Muscle layer of duodenum (tissue), 2 donors: ENCODE results near the gene SORCS2.
"Not testable (repeated sequence)": the region's sequence is repeated elsewhere in the genome, so short reads cannot be mapped to it uniquely, and the experiment has no call there.

ENCODE experiments used
- H3K27ac ChIP-seq: one replicate; pipeline ENCODE4 v1.7.0; 2013; ENCODE audit warnings: mild to moderate bottlenecking, low read length
- H3K27me3 ChIP-seq: one replicate; pipeline ENCODE4 v1.7.0; 2013; ENCODE audit warnings: low read depth, mild to moderate bottlenecking, control low read depth, low read length
- H3K36me3 ChIP-seq, 2 donors: one replicate each; pipeline ENCODE4 v1.7.0; 2013; ENCODE audit warnings: low read length in 2 of 2, control low read depth in 1 of 2, mild to moderate bottlenecking in 1 of 2; ENCODE audit not compliant: insufficient read depth in 2 of 2, control insufficient read depth in 1 of 2
- H3K4me1 ChIP-seq, 2 donors: one replicate each; pipeline ENCODE4 v1.7.0; 2013; ENCODE audit warnings: low read length in 2 of 2, mild to moderate bottlenecking in 2 of 2, control low read depth in 1 of 2, moderate library complexity in 1 of 2; ENCODE audit not compliant: insufficient read depth in 2 of 2, control insufficient read depth in 1 of 2
- H3K4me3 ChIP-seq, 2 donors: one replicate each; pipeline ENCODE4 v1.7.0; 2013; ENCODE audit warnings: low read length in 2 of 2, low read depth in 1 of 2, mild to moderate bottlenecking in 1 of 2
- H3K9me3 ChIP-seq, 2 donors: one replicate each; pipeline ENCODE4 v1.7.0; 2013; ENCODE audit warnings: low read length in 2 of 2, control low read depth in 1 of 2, mild to moderate bottlenecking in 1 of 2; ENCODE audit not compliant: control insufficient read depth in 1 of 2
- donor health status: healthy.

The SORCS2 gene

DNA sequence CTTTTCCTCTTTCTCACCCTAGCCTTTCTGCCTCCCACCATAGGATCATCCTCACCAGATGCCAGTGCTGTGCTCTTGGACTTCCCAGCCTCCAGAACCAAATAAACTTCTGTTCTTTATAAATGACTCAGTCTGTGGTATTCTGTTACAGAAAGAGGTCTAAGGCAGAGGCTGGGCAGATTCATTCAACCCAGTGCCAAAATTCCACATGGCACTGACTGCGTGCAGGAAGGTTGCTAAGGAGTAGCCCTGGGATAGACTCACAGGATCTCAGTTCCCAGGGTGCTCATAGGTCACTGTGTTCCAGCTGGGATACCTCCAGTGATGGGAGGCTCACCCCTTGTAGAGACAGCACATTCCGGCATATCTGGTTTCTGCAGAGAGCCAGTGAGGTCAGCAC lies 22.0 kb downstream of the SORCS2 start:
- Histone ChIP-seq H3K27me3 (no peaks in the 10 kb centered on the region), H3K4me3 (no peak overlapping the region), H3K4me1 (peaks cover 0 to 4% of the 10 kb centered on the region in 2 donors), H3K9me3 (no peaks in the 10 kb centered on the region), H3K36me3 (no peaks in the 10 kb centered on the region), H3K27ac (no peak overlapping the region)

DNA sequence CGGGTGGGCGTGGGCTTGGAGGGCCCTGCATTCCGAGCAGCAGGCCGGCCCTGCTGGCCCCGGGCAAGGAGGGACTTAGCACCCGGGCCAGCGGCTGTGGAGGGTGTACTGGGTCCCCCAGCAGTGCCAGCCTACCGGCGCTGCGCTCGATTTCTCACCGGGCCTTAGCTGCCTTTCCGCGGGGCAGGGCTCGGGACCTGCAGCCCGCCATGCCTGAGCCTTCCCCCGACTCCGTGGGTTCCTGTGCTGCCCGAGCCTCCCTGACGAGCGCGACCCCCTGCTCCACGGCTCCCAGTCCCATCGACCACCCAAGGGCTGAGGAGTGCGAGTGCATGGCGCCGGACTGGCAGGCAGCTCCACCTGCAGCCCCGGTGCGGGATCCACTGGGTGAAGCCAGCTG lies 22.8 kb downstream of the SORCS2 start:
- not testable (repeated sequence) for H3K36me3 ChIP-seq, H3K27me3 ChIP-seq, H3K27ac ChIP-seq, H3K9me3 ChIP-seq, H3K4me1 ChIP-seq, H3K4me3 ChIP-seq

DNA sequence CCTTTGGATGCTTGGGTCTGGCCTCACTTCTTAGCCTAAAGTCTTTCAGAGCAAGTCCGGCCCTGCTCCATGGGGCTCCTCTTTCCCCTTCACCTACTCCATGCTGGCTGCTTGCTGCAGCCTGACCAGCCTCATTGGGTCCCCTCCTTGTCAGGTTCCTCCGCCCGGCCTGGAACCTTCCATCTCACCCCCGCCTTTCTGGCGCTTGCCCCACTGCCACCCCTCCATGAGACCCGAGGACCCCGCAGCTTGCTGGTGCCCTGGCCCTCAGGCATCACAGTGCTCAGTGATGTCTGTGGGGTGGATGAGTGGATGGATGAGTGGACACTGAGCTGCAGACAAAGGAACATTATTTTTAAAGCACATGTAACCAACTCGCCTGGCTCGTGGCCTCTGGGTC lies 24.7 kb downstream of the SORCS2 start:
- peaks cover 0 to 4% of the 10 kb centered on the region in 2 donors for H3K4me1 ChIP-seq
- no peaks in the 10 kb centered on the region for H3K9me3 ChIP-seq
- no peak overlapping the region for H3K27ac ChIP-seq
- H3K4me3 ChIP-seq: no peak overlapping the region
- no peaks in the 10 kb centered on the region for H3K27me3 ChIP-seq
- no peaks in the 10 kb centered on the region for H3K36me3 ChIP-seq

DNA sequence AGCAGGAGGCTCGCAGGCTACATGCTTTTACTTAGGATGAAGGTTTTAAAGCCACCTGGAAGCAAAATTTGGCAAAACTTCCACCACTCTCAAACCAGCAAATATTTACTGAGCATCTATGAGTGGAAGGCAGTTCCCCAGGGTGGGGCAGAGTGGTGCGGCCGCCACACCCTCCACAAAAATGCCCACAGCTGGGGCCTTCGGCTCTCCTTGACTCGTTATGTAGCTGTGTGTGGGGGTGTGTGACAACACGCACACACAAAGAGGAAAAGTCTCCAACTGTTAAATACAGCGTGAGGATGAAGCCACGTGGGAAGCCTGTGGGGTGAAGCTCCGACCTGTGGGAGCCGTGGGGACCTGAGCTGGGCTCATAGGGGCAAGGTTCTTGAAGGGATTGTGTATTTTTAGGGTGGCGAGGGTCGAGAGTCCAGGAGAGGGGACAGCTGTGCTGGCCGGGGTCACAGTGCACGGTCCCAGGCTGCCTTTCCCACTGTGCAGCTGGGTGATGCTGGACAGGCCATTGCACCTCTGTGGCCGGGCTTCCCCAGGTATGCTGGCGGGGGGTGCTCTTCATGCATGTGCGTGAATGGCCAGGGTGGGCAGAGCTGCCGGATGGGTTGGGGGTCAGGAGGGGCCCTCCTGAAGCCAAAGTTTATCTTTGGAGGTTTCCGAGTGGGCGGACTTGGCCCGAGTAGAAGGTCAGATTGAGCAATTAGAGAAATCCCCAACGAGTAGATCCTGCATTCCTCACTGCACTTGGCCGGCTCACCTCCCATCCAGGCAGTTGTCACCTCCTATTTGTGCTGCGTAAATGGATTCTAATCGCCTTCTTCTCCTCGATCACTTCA lies 25.4 kb downstream of the SORCS2 start:
- H3K27me3 ChIP-seq: no peaks in the 10 kb centered on the region
- no peak overlapping the region for H3K27ac ChIP-seq
- H3K36me3 ChIP-seq: no peaks in the 10 kb centered on the region
- no peaks in the 10 kb centered on the region for H3K9me3 ChIP-seq
- H3K4me1 ChIP-seq: peaks cover 0 to 4% of the 10 kb centered on the region in 2 donors
- H3K4me3 ChIP-seq: no peak overlapping the region

DNA sequence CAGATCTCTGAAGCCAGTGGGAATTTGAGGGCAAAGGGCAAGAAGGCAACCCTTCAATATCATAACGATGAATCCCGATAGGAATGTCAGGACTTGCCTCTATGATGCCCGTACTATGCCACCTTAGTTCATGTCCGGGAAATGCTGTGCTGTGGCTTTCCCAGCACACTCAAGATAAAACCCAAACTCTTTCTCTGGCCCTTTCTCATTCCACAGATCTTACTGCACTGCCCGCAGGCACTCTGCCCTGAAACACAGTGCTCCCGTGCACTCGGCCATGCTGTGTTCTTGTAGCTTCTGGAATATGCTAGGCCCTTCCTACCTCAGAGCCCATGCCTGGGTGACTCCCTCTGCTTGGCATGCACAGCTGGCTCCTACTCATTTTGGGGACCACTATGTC lies 26.3 kb downstream of the SORCS2 start:
- Histone ChIP-seq H3K4me3 (no peak overlapping the region), H3K27me3 (no peaks in the 10 kb centered on the region), H3K27ac (no peak overlapping the region), H3K36me3 (no peaks in the 10 kb centered on the region), H3K4me1 (peaks cover 0 to 4% of the 10 kb centered on the region in 2 donors), H3K9me3 (no peaks in the 10 kb centered on the region)

DNA sequence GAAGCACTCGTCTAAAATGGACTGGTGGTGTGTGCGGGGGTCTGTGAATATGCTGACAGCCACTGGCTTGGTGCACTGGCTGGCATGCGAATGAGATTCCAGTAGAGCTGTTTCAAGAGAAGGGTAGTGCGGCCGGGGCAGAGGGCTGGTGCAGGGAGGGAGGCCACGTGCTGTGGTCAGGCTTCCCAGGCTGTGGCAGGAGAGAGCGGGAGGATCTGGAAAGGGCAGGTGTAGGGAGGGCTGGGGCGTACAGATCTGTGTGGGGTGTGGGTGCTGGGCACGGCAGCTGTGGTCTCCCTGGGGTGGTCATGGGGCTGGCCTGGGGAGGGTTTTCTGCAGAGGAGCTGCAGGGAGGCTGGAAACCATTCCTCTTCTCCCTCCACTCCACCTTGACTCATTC lies 30.2 kb downstream of the SORCS2 start:
- no peaks in the 10 kb centered on the region for H3K27me3 ChIP-seq

DNA sequence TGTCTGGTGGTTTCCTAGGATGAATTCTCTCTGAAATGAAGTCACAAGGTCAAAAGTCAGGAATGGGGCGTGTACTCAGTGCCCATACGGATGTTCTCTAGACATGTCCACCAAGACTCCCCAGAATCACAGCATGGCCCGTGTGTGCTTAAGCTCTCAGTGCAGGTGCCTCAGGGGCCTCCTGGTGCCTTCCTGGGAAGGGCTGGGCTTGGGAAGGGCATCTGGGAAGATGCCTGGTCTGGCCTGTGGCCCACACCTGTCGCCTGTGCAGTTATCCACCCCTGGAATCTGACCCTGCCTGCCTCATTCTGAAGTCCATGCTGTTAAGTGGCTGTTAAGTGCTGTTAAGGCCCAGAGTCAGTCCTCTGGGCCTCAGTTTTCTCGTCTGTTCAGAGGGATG lies 31.2 kb downstream of the SORCS2 start:
- H3K27ac ChIP-seq: no peak overlapping the region
- H3K9me3 ChIP-seq: no peaks in the 10 kb centered on the region
- no peaks in the 10 kb centered on the region for H3K36me3 ChIP-seq
- no peaks in the 10 kb centered on the region for H3K4me1 ChIP-seq
- H3K4me3 ChIP-seq: no peak overlapping the region
- H3K27me3 ChIP-seq: no peaks in the 10 kb centered on the region

More for the DNA sequence above, 30.2 kb downstream of the SORCS2 start:
- H3K36me3 ChIP-seq: no peaks in the 10 kb centered on the region
- no peak overlapping the region for H3K4me3 ChIP-seq
- no peak overlapping the region for H3K27ac ChIP-seq
- no peaks in the 10 kb centered on the region for H3K4me1 ChIP-seq
- no peaks in the 10 kb centered on the region for H3K9me3 ChIP-seq

DNA sequence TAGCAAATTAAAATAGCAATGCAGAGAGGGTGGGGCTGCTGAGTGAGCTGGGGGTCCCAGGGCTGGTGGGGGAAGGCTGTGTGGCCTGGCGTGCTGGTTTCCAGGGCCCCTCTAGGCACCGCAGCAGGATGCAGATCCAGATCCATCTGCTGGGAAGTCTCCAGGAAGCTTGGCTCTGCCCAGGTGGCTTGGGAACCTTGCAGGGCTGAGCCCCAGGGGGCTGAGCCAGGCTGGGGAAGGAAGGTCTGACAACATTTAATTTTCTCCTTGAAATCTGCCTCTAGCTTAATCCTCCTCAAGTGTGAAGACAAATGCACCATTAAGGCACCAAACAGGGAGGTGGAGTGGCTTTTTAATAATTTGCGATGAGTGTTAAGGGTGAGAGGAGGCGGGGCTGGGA lies 31.7 kb downstream of the SORCS2 start:
- Histone ChIP-seq H3K9me3 (no peaks in the 10 kb centered on the region), H3K4me3 (no peak overlapping the region), H3K27me3 (no peaks in the 10 kb centered on the region), H3K4me1 (no peaks in the 10 kb centered on the region), H3K36me3 (no peaks in the 10 kb centered on the region), H3K27ac (no peak overlapping the region)

DNA sequence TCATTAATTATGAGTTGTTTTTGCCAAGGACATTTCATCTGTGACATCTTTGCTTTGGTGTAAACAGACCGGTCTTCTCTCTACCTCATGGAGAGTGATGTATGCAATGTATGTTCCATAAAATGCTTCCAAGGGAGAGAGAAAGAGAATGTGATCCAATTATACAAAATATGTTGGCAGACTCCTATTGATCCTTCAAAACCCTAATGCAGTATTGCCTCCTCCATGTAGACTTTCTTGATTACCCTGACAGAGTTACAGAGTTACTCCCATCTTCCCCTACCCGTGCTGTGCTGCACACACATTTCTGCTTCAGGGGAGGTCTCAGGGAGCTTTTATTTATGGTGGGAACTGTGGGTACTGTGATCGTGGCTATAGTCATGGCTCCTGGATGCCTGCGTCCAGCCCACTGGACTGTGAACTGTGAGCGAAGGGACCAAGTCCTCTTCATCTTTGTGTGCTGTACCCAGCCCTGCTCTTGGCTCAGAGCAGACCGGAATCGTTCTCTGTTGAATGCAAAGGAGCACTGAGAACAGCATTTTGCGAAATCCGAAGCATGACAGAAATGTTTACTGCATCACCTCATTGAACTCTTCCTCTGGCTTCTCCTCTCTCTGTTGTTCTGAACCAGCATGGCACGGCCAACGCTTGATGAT lies 32.7 kb downstream of the SORCS2 start:
- H3K4me1 ChIP-seq: no peaks in the 10 kb centered on the region
- H3K27me3 ChIP-seq: no peaks in the 10 kb centered on the region
- no peak overlapping the region for H3K4me3 ChIP-seq
- no peaks in the 10 kb centered on the region for H3K36me3 ChIP-seq
- H3K27ac ChIP-seq: no peak overlapping the region
- H3K9me3 ChIP-seq: no peaks in the 10 kb centered on the region

DNA sequence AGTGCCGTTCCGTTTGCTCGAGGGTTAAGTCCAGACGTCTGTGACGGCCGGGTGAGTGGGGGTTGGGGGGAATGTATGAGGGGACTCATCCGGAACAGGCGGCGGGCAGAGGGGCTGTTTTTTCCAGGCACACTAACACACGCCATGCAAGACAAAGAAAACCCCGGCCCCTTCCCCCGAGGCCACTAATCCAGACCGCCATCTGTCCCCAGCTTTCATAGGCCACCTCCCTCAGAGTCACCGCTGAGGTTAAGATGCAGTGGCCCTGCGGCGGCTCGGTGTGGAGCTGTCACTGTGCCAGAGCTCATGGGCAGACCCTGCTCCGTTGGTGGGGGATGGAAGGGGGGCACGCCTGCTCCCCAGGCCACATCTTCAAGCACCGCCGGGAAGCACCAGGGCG lies 34.1 kb downstream of the SORCS2 start:
- H3K36me3 ChIP-seq: no peaks in the 10 kb centered on the region
- no peak overlapping the region for H3K4me3 ChIP-seq
- H3K9me3 ChIP-seq: no peaks in the 10 kb centered on the region
- no peak overlapping the region for H3K27ac ChIP-seq
- no peaks in the 10 kb centered on the region for H3K27me3 ChIP-seq
- no peaks in the 10 kb centered on the region for H3K4me1 ChIP-seq

DNA sequence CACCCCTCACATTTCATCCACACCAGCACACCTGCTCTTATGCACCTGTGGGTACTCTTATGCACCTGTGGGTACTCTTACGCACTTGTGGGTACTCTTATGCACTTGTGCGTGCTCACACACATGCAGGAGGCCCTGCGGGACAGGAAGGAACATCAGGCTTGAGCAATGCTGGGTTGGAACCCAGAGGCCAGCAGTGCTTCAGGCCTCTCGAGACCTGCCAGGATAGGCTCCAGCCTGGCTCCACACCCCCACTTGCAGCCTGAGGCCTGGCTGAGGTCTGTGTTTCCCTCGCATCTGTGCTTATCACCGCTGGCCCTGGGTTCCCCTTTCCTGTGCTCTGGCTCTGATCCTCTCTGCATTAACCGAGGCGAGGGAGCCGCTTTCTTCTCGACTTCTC lies 34.7 kb downstream of the SORCS2 start:
- no peaks in the 10 kb centered on the region for H3K36me3 ChIP-seq
- H3K27ac ChIP-seq: no peak overlapping the region
- H3K4me3 ChIP-seq: no peak overlapping the region
- no peaks in the 10 kb centered on the region for H3K9me3 ChIP-seq
- H3K27me3 ChIP-seq: no peaks in the 10 kb centered on the region
- H3K4me1 ChIP-seq: no peaks in the 10 kb centered on the region
